Cerebellar nuclear complex (tissue), 1 donor: ENCODE measurements around the gene CEP70.
"Not testable (repeated sequence)": the region's sequence is repeated elsewhere in the genome, so short reads cannot be mapped to it uniquely, and the experiment has no call there.

Source experiments
- DNase-seq, 2 experiments: peaks; one replicate each; lab custom pipeline; 2025; lab: John Stamatoyannopoulos, UW

CEP70 gene

GRCh38 chr3:138594150-138594934 is at the start of gene CEP70:
CEP70 (minus strand) TSS chr3:138594260; CDS start chr3:138572927, 21,333 bp downstream.
- no peak for DNase-seq

- no peak for DNase-seq
These were observed 48.8 kb upstream of the CEP70 start for GRCh38 chr3:138642927-138643253.

- DNase-seq = no peak
These were observed 48.3 kb upstream of the CEP70 start for GRCh38 chr3:138642226-138642926.

- no peak for DNase-seq
These were observed 46.5 kb upstream of the CEP70 start for GRCh38 chr3:138640537-138640936.

DNA sequence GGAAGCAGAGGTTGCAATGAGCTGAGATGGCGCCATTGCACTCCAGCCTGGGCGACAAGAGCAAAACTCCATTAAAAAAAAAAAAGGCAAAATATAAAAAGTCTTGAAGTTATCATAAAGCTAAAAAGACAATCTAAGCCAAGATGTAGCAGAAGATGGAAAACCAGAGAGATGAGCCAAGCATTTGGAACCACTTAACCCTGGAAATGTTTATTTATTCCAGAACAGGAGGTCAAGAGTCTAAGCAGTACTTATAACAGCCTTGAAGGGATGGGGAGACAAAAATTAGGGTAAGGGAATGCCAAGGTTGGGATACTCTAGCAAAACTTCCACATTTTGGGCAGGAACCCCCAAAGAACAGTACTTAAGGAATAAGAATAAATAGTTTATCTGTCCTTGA is 44.6 kb upstream of the CEP70 start:
- DNase-seq = no peak

DNA sequence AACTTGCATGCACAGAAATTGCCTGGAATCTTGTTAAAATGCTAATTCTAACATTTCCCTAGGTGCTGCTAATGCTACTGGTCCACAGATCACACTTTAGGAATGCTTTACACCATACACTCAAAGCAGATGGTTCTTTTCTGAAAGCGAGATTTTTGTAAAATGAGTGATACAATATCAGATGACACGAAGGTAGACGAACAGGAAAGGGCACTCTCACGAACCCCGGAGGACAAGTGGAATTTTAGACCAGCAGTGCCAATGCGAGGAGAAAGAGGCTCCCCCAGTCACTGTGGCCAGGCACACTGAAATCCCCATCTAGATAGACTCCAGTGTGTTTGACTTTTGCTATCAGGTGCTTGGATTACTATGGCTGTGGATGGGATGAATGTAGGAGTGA is 35.5 kb upstream of the CEP70 start:
- DNase-seq = no peak

DNA sequence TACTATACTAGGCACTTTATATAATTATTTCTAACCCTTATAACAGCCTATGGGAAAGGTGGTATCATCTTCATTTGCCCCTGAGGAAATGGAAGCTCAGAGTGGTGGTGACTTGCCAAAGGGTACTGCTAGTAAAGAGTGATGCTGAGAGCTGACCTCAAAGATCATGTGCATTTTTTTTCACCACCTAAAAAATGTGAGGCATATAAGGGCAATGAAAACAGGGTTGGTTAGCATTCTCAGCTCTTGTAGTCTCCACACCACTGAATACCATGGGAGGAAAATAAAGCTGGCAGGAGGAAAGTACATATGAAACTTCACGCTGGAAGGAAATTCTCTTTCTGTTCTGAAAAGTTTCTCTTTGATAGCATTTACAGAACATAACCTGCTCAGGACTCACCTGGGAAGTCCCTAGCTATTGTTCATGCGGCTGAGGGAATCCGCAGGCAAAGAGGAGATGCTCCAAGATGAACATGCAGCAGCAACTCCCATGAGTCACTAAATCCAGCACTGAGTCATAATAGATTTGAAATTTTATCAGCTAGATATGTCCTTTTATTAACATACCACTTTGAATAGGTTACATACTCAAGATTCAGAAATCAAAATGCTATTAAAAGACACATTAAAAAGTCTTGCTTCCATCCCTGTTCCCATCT is 31.8 kb upstream of the CEP70 start:
- DNase-seq = no peak

DNA sequence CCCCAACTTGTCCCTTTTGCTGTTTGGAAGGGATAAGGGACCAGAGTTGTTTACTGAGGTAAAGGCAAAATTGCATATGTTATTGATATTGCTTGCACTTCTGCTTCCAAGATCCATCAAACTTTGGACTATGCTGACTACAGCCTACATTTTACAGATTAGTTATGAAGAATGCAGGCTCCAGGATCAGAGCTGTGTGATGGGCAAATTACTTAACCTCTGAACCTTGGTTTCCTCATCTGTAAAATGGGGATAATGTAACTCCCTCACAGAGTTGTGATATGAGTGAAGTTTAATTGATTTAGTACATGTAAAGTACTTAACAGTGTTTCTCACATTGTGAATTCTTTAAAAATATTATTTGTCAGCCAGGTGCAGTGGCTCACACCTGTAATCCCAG is 30.5 kb upstream of the CEP70 start:
- no peak for DNase-seq

DNA sequence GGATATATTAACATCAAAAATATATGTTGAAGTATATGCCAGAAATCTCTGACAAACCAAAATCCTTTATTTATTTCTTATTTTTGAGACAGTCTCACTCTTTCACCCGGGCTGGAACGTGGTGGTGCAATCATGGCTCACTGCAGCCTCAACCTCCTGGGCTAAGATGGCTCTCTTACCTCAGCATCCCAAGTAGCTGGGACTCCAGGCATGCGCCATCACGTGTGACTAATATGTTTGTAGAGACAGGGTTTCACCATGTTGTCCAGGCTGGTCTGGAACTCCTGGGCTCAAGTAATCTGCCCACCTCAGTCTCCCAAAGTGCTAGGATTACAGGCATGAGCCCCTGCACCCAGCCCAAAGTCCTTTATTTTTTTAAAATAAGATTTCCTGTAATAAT is 26.4 kb upstream of the CEP70 start:
- no peak for DNase-seq

GRCh38 chr3:138615462-138615861 is 21.4 kb upstream of the CEP70 start:
- no peak for DNase-seq

GRCh38 chr3:138609898-138610266 is 15.8 kb upstream of the CEP70 start:
- no peak for DNase-seq

- peak in 1 of 2 experiments; percentile 26 for DNase-seq
These were observed 14.5 kb upstream of the CEP70 start, which contains the start of gene FAIM for GRCh38 chr3:138608322-138609135. FAIM (plus strand) TSS chr3:138608771; CDS start chr3:138619727, 10,956 bp downstream.

GRCh38 chr3:138604106-138604595 is 10.1 kb upstream of the CEP70 start:
- not testable (repeated sequence) for DNase-seq

DNA sequence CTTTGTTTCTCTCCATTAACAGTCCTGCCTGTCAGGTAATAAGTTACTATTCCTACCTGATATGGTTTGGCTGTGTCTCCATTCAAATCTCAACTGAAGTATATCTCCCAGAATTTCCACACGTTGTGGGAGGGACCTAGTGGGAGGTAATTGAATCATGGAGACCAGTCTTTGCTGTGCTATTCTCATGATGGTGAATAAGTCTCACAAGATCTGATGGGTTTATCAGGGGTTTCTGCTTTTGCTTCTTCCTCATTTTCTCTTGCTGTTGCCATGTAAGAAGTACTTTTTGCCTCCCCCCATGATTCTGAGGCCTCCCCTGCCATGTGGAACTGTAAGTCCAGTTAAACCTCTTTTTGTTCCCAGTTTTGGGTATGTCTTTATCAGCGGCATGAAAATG is 7.6 kb upstream of the CEP70 start:
- not testable (repeated sequence) for DNase-seq

GRCh38 chr3:138600100-138600745 is 6.2 kb upstream of the CEP70 start:
- DNase-seq = no peak

DNA sequence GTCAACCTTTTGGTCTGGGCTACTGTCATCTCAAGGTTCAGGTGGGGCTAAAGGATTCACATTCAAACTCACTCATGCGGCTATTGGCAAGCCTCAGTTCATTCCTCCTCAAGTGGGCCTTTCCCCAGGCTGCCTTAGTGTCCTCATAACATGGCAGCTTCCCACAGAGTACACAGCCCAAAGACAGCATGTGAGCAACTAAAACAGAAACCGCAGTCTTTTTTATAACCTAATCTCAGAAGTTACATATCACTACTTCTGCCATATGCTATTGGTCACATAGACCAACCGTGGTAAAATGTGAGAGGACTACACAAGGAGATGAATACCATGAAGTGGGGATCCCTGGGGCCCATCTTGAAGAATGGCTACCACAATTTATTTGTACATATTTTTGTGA is 4.5 kb upstream of the CEP70 start:
- no peak for DNase-seq

DNA sequence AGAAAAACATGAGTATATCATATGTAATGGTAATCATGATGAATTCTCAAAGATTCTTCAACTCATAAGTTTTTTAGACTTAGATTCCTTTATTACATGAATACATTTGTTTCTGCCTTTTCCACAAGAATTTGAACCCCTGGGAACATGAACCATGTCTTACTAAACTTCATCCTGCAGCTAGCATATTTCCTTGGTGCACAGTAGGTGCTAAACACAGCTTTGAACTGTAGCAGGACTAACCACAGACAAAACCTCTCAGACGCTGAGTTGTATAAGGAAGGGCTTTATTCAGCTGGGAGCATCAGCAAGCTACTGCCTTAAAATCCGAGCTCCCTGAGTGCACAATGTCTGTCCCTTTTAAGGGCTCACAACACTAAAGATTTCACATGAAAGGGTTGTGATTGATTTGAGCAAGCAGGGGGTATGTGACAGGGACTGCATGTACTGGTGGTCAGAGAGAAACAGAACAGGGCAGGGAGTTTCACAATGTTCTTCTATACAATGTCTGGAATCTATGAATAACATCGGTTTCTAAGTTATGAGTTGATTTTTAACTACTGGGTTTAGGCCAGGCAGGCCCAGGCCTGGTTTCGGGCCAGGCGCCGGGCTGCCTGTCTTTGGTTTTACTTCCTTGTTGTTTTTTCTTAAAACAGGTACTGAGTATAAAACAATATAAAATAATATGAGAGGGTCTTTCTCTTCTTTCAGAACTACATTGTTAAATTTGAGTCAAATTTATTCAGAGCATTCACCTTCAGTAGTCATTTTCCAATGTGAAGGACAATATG is 3.3 kb upstream of the CEP70 start:
- DNase-seq = not testable (repeated sequence)

DNA sequence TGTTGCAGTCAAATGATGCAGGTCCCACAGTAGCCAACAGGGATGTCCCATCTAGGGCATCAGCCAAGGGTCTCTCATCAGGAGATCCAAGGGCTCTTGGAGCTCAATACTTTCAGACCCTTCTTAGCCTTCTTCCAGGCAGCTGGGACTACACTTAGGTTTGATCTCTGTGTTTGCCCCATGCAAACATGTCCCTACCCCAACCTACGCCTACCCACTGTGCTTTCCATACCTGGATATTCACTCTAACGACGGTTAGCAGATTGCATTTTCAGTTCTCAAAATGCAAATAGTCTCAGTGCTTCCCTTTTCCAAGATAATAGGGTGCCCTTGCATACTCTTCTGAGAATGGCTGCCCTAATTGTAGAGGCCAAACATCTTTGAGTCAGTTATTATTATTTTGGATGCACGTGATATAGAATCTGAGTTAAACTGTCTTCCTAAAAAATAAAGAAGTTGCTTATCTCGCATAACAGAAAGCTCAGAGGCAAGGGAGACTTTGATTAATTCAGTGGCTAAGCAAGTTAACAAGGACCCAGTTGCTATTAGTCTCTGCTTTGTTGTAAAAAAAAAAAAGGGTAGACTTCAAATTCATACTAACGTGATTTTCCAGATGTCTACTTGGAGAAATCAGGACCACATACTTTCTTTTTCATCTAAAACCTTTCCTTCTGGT is 1.0 kb upstream of the CEP70 start:
- no peak for DNase-seq

GRCh38 chr3:138593488-138594149 is 441 bp downstream of the CEP70 start:
- DNase-seq = no peak
